ENCODE data around the gene SUSD1.
"Not testable (repeated sequence)": the region's sequence is repeated elsewhere in the genome, so short reads cannot be mapped to it uniquely, and the experiment has no call there.

SUSD1 gene

DNA sequence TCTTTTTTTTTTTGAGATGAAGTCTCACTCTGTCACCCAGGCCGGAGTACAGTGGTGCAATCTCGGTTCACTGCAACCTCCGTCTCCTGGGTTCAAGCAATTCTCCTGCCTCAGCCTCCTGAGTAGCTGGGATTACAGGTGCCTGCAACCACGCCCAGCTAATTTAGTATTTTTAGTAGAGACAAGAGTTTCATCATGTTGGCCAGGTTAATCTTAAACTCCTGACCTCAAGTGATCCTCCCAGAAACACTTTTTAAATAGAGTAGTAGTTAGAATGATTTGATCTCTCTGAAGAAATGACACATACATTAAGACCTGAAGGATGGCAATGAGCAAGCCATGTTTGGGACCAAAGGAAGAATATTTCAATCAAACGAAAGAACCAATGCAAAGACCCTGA, 46.7 kb downstream of the SUSD1 start:
- not testable (repeated sequence) for DNase-seq

DNA sequence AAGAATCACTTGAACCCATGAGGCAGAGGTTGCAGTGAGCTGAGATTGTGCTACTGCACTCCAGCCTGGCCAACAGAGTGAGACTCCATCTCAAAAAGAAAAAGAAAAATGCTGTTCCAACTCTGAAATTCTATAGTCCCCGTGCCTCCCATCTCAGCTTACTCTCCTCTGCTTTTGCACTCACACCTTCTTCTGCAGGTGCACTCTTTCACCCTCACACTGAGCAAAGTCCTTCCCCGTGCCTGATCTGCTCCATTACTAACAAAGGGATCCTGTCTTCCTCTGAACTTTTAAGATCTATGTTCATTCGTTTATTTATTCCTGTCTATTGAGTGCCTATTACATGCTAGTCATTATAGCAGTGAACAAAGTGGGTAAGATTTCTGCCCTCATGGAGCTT, 47.8 kb downstream of the SUSD1 start:
- DNase-seq, result no peak

DNA sequence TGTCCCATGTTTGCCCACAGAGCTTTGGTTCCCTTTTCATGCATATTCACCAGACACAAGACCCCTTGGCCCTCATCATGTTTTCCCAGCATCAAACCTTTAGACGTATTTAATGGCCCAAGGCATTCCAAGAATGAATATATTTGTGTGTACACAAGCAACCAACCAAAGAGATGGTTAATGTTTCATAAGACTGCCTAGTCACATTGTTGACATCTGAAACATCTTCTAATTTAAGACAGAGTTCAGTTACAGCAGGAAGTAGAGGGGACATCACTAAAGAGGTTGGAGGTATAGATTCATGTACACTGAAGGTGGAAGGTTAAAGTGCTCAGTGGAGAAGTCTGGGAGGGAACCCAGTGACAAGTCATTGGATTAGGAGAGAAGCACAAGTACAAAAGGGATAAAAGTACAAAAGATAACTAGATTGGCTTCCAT, 49.1 kb downstream of the SUSD1 start:
- DNase-seq, result no peak

DNA sequence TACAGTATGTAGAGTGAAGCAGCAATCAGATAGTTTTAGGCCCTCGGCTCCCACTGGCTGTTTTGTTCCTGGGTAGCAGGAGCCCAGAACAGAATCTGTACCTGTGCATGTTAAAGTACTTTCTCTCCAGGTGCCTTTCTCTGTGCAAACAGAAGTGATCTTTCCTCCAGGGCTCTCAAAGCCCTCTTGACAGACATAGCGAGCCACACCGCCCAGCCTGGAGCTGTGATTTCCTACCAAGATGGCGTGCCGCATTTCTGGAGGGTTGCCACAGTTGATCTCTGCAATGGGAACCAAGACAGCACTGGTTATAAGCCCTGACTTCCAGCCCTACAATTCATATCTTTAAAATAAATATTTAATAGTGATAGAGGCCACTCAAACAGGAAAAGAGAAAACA, 50.9 kb downstream of the SUSD1 start:
- no peak for DNase-seq

DNA sequence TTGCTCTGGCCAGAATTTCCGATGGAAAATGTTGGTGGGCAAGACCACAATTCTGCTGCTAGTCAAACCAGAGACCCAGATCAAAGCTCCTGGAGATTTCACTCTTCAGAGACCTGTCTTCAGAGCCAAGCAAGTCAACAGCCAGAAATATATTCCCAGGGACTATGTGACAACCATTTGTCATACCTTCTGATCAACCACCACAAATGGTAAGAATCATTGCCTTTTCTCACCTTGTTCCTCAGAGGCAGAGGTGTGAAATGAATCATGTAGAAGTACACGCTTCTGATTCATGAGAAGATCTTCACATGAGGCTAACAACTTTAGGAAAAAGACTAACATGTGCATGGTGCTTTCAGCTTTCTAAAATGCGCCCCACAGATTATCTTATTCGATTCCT, 53.5 kb downstream of the SUSD1 start:
- no peak for DNase-seq

DNA sequence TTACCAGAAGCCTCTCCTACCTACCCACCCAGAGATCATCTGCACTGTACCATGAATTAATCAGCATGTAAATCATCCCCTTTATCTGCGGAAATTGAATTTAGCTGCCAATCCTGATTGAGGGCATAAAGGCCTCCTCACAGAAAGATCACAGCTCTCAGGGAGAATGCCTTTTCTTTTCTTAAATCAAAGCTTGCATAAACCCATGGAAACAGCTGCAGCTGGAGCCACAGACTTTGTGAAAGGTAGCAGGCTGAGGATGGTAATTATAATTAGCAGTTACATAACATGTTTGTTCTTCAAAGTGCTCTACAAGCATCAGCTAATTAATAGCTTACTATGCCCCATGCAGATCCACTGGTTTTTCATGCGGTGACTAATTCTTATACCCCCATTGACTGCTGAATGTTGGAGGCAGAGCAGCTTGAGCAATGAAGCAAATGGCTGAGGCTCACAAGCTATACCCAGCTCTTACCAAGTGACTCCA, 54.6 kb downstream of the SUSD1 start:
- no peak for DNase-seq

DNA sequence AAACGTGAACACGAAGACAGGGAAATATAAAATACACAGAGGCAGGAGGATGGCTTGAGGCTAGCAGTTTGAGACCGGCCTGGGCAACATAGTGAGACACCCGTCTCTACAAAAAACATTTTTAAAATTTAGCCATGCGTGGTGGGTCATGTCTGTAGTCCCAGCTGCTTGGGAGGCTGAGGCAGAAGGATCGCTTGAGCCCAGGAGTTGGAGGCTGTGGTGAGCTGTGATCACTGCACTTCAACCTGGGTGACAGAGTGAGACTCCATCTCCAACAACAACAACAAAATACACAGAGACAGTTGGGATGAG, 55.1 kb downstream of the SUSD1 start:
- no peak for DNase-seq

DNA sequence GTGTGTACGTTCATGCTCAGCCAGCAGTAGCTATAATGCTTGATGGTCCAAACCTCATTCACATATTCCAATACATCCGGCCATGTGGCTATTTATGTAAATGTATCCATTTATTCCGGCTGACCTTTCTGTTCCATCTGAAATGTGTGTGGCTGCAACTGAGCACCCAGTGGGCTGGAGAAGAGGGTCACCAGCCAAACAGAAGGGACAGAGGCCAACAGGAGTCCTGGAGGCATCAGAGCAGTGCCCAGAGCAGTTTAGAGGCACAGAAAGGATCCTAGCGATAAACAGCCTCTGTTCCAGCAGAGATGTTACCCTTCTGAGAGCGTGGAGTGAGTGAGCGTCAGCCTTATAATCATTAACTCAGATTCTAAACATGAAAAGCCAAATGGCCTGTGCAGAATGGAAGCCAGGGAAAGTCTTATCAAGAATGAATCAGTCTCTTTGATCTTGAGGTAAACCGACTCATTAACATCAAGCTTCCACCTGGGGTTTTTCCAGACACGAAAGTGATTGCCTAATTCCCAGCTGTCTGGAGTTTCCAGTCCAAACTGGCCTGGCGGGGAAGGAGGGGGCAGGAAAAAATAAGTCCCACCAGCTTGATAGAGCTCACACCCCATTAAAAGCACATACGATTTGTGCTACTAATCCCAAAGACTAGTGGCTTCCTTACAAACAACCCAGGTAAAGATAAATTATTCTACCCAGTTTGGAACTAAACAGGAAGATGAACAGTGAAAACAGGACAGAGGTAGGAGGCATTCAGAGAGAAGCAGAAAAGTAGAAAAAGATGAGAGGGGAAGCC, 55.7 kb downstream of the SUSD1 start:
- no peak for DNase-seq

DNA sequence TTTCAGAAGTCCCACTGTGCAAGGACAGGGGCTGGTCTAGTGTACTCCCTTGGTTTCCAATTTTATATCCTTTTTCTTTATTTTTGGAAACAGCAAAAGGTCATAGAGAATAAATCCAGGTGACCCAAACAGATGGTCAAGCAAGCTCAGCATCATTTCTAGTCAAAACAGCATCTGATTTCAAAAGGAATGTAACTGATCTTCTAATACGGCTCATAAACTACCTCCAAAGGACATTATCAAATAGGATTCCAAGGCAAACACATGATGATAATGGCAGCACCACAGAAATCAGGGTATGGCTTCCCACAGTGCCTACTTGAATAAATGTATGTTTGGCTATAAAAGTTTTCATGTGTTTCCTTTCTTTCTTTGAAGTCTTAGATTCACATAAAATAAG, 57.1 kb downstream of the SUSD1 start:
- DNase-seq, result no peak

DNA sequence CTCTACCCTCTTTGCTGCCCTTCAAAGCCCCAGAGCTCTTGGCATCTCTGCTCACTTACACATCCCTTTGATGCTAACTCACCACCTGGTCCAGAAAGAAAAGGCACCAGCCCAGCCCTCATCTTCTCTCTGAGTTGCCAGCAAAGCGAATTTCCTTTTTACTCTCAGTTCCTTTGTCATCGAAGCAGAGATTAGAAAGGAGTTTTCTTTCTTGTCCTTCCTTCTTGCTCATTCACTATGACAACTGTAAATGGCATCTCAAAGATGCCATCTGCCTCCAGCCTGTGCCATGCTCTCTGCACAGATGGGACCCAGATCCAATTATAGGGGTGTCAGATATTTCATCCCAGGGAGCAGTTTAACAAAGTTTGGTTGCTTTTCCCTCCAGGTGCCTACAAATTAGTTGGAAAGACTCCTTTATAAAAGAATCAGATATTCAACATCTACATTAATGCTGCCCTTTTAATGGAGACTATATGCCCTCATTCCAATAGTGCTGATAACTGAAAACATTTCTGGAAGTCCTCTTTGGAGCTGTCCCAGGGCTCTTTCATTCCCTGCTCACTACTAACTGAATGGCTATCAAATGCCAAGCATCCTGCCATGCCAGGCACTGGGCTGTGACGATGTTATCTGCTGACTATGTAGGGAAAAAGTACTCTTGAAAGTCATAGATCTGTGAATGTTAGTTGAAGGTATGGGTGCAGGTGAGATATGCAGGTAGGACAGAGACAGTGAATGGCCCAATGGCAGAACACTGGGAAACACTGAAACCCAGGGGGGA, 58.9 kb downstream of the SUSD1 start:
- no peak for DNase-seq

DNA sequence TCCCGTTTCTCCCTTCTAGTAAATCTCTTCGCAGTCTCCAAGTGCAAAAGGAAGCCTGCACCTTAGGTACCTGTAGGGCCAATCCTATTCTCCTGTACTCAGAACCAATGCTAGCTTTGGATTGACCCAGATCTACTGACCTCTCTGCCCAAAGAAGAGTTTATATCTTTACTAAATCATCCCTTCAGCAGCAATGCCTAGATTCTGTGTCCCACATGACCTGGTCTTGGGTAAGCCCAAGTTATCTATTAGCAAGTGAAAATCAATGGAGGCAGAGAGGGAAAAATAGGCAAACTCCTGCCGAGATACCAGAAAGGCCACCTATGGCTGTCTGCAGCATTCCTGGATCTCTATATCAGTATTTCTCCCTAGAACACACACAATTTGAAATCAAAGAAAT, 60.0 kb downstream of the SUSD1 start:
- DNase-seq, result no peak

DNA sequence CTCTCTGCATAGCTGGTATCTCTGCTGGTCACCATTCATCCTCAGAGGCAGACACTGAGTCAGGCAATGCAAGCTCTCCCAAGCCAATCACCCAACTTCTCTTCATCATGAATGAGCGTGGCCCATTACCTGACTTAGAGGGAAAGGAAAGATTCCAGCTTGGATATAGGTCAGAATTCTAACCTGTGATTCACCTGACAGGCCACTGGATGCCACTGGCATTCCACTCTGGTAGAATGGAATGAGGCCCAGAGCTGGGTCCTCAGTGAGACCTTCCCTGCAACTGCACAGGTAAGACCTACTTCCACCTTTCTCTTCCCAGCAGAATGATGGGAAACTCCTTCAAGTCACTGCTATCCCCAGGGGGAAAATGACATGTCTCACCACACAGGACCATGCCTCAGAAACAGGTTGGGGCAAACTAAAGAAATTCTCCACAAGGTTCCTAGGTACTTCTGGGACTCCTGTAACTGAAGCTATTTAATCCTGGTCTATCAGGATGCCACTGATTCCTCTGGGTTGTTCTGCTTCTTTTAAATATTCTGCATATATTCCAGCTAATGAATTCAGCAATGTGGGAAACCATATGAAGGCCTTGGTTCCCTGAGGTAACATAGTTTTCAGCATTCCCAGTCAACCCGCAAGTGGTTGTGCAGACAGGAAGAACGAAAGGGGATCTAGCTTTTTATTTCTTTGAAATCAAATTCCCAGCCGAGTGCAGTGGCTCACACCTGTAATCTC, 62.0 kb downstream of the SUSD1 start:
- DNase-seq, result no peak

DNA sequence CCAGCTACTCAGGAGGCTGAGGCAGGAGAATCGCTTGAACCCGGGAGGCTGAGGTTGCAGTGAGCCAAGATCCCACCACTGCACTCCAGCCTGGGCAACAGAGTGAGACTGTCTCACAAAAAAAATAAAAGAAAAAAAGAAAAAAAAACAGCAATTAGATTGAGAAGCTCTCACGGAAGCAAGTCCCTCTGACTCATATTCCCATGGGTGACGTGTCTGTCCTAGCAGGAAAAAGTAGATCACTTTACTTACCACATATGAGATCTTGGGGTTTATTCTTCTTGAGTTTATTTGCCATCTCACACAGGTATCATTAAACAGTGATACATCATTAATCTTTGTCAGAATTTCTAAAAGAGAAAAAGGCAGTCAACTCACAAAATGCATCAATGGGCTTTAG, 62.6 kb downstream of the SUSD1 start:
- DNase-seq, result no peak

DNA sequence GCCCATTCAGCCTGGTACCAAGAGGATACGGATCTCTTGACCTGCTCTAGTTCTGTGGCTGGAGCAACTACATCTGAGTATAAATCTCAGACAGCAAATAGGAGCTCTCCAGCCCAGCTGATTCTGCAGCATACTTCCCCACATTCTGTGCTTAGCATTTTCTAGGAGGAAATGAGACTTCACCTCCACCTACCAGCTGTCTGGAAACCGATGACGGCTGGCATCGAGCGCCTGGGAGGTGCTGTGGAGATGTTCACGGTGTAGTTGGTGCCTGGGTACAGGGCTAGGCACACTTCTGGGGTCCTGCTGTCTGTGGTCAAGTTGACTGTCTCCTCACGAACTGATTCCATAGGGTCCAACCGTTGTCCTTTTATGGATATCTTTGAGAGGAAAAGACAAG, 63.6 kb downstream of the SUSD1 start:
- no peak for DNase-seq

DNA sequence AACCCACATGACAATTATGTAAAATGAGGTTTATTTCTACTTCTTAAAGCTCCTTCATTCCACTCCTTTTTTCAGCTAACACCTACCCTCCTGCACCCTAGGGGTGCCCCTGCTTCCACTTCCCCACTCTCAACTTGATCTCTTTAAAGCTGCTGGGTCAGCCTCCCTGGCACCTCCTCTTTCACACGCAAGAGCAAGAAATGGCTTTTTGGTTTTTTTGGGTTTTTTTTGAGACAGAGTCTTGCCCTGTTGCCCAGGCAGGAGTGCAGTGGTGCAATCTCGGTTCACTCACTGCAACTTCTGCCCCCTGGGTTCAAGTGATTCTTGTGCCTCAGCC, 64.4 kb downstream of the SUSD1 start:
- DNase-seq, result no peak

DNA sequence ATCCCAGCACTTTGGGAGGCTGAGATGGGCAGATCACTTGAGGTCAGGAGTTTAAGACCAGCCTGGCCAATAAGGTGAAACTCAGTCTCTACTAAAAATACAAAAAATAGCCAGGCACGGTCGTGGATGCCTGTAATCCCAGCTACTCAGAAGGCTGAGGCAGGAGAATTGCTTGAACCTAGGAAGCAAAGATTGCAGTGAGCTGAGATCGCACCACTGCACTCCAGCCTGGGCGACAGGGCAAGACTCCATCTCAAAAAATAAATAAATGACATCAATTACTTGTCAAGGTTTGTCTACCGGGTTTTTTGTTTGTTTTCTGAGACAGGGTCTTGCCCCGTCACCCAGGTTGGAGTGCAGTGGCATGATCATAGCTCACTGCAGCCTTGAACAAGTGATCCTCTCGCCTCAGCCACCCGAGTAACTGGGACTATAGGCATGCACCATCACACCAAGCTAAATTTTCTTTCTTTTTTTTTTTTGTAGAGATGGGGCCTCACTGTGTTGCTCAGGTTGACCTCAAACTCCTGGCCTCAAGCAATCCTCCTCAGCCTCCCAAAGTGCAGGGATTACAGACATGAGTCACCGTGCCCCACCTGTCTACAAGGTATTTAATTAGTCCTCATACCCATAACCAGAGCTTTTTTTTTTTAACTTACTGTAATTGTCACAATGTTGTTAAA, 64.9 kb downstream of the SUSD1 start:
- DNase-seq, result no peak

DNA sequence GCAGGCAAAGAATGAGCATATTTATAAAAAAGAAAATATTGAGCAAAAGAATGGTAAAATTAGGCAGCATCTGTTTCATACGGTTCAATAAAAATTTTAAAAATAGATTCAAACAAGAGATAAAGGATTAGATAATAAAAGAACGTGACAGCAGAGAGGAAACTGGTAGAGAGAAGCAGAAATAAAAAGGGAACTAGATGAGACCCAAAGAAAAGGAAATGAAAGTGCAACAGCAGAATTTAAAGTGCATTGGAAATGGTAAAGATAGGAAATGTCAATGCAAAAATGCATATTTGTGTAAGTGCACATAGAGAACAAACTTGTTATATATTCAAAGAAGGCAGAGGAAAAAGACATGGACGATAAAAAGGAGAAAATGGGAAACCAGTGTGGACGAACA, 70.2 kb downstream of the SUSD1 start:
- DNase-seq, result no peak

DNA sequence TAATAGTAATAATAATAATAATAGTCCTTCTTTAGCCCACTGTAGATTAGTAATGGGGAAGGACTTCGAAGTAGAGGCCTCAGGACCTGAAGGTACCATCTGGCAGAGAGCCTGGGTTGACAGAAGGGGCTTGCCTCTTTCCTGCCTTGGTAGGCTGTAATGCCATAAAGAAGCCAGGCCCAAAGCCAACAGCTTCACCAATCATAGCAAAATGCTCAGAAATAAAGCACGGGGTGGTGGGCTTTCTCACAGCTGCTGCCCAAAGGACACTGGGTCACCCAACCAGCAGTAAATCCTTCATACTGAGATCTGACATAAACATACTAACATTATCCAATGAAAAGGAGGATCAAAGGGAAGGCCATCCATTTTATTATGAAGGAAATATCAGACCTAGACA, 70.7 kb downstream of the SUSD1 start:
- DNase-seq, result no peak

DNA sequence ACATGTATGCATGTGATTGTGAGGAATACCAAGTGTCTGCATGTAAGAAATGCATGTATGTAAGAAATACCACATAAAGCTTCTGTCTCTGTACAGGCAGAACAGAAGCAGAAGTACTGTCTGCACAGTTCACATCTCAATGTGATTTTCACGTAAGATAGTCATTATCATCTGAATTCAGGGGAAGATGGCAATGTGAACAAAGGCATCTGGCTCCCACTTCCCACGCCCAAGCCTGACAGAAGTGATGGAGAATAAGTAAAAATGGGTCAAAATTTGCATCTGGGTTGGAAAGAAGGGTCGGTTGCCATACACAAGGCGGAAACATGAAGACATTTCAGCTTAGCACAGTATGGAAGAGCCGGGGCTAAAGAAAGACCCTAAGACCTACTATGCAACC, 71.7 kb downstream of the SUSD1 start:
- DNase-seq, result no peak

DNA sequence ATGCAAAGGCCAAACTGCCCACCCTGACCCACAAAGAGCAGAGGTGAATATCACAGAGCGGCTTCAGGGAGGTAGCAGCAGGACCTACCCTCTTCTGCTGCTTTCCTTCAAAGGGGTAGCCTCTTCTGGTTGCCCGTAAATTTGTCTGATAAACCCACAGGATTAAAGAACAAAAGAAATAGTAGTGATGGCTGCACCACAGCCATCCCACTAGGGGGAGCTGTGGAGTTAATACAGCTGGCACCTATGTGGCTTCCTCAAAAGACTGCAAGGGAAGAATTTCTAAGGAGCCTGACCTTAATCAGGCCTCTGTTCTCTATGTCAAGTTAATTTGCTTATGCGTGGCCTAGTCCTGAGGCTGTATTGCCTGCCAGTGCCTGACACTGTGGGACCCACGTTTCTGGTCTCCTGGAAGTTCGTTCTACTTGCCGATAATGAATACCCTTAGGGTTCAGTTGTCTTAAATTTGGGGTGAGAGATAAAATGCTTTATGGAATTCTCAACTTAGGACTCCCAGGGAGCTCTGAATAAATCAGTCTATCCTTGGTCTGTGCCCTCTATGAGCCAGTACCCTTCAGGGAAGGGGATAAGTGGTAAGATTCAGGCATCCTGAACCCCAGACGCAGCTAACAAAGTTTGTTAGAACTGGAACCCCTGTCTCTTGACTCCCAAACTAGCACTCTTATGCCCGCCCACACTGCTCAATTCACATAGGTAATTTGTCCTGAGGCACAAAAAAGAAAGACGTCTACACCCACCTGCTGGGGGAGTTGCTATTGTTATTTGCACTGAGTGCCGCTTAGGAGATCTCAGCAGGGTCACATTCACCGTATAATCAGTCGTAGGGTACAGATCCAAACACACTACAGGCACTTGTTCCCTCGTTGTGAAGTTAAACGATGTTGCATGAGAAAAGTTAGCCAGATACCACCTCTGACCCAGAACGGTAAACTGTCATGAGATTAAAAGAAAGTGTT, 77.1 kb downstream of the SUSD1 start:
- peak; percentile 60 for DNase-seq

DNA sequence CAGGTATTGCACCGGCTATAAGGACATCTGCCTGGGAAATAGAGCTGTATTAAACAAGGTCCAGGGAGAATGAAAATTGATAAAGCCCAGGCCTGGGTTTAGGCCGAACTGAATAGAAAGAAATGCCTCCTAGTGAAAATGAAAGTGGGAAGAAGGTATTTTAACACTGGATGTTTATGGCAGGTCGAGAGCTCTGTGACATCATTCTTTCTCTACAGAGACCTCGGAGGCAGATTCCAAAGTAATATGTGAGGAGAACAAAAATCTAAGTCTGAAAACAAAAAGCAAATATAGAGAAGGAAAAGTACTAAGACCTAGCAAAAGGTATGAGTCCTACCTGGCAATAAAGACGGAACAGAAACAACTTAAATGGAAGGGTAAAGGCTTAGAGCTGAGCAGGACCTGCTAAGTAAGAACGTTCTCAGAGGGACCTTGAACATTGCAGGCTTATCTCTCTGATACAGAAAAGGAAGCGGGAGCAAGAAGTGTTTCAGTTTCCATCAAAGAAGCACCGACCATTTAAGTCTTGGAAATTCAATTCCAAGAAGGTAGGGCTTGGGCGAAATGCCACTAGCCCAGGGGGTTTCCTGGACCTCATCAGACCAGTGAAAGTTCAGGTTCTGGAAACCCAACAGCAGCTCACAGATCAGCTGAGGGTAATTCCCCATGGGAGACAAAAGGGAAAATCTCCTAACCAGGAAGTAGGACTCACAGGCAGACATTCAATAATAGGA, 80.0 kb downstream of the SUSD1 start:
- DNase-seq, result no peak
